Hepatocyte (in vitro differentiated cells): ENCODE data around the gene CC2D1B.

Experiments
- CTCF ChIP-seq: fragments of 200-600 bp; sonication (generic); IDR thresholded peaks from 2 replicates; pipeline ENCODE4 v1.5.1; 2016; ENCODE audit warnings: antibody characterized with exemption, mild to moderate bottlenecking; ENCODE audit not compliant: poor library complexity
- EZH2phosphoT487 ChIP-seq: fragments of 200-600 bp; sonication (generic); IDR thresholded peaks from one replicate; pipeline ENCODE4 v1.6.1; 2018; ENCODE audit warnings: antibody characterized with exemption, mild to moderate bottlenecking, low read depth, moderate library complexity; ENCODE audit not compliant: unreplicated experiment, severe bottlenecking

- TF ChIP-seq EZH2phosphoT487 (no peak), CTCF (no peak)
Observed at GRCh38 chr1:52386458-52386857, 20.5 kb upstream of the CC2D1B start.
